ENCODE data around the gene STAG1.

- TF ChIP-seq CTCF (IDR thresholded peaks at IDR 0.05) (no peak), POLR2A (IDR thresholded peaks at IDR 0.05) (no peak), EP300 (IDR thresholded peaks at IDR 0.05) (no peak)
Measured at GRCh38 chr3:136624894-136625815, 127.0 kb downstream of the STAG1 start.
